ENCODE data around the gene CORO6.

Gene CORO6

DNA sequence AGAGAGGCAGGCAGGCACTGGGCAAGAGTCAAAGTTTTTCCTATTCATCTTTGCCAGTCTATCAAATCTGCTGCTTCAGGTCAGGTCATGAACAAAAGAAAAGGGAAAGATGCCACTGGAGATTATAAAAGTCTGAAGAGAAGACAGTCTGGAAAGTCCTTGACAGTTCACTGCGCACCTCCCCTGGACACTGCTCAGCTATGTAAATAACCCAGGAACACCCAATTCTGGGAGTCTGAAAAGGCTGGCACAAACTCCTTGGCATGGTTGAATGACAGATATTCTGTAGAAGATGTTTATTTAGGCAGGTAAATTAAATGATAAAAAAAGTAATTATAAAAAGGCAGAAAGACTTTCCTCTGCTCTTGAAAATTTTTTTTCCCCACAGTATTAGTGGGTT lies 5.2 kb upstream of the CORO6 start:
- no peak overlapping the region for H2AFZ ChIP-seq (ENCODE audit: low read length)
- H3K9me3 ChIP-seq (ENCODE audit: insufficient read depth, low read depth, low read length), result no peaks in the 10 kb centered on the region
- H3K36me3 ChIP-seq (ENCODE audit: insufficient read depth, low read length), result peaks cover 27% of the 10 kb centered on the region; the same call in 1 of the 2 replicates

DNA sequence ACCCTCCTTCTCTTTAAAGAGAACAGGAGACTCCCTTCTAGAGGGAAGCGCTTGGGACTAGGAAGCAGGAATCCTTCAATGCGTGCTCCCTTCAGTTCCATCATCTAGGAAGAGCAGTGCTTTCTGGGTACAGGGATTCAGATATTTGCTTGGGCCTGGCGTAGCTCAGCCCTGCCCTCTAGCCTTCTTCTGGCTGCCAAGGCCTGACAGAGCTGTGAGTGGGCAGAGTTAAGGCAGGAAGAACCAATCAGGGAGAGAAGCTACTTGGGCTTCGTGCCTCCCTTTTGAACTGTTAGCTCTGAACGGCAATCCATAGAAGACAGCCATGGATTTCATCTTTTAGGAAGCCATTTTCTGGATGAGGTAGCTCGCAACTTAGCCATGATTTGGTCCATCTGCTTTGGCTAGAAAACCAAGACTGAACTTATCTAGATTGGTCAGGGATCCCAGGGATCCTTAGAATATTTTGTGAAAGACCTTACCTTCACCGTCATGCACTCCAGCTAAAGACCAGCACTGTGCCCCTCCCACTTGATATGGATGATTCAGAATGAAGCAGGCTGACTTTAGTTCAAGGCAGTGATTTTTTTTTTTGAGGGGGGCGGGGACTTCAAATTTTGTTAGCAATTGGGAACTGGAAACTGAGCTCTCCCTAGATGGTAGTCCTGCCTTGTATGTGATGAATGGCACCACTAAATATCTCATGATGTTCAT lies 2.5 kb upstream of the CORO6 start:
- H3K9me3 ChIP-seq (ENCODE audit: insufficient read depth, low read depth, low read length), result no peaks in the 10 kb centered on the region
- peaks cover 4% of the 10 kb centered on the region for H3K4me1 ChIP-seq (ENCODE audit: insufficient read depth, low read length, poor library complexity, severe bottlenecking)
- H4K20me1 ChIP-seq (ENCODE audit: insufficient read depth, low read length, poor library complexity, severe bottlenecking), result no peaks in the 10 kb centered on the region
- H3K4me3 ChIP-seq (ENCODE audit: low read length, poor library complexity, severe bottlenecking), result no peak overlapping the region
- no peak overlapping the region for H3K9ac ChIP-seq (ENCODE audit: low read depth, low read length, poor library complexity, severe bottlenecking)
- H3K27me3 ChIP-seq (ENCODE audit: insufficient read depth, low read length, poor library complexity, severe bottlenecking), result no peaks in the 10 kb centered on the region
- TF ChIP-seq, protein P1, sequence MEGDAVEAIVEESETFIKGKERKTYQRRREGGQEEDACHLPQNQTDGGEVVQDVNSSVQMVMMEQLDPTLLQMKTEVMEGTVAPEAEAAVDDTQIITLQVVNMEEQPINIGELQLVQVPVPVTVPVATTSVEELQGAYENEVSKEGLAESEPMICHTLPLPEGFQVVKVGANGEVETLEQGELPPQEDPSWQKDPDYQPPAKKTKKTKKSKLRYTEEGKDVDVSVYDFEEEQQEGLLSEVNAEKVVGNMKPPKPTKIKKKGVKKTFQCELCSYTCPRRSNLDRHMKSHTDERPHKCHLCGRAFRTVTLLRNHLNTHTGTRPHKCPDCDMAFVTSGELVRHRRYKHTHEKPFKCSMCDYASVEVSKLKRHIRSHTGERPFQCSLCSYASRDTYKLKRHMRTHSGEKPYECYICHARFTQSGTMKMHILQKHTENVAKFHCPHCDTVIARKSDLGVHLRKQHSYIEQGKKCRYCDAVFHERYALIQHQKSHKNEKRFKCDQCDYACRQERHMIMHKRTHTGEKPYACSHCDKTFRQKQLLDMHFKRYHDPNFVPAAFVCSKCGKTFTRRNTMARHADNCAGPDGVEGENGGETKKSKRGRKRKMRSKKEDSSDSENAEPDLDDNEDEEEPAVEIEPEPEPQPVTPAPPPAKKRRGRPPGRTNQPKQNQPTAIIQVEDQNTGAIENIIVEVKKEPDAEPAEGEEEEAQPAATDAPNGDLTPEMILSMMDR (conservative IDR thresholded peaks at IDR 0.05; ENCODE audit: low read length), result no peak
- no peak for TF ChIP-seq EZH2phosphoT487 (IDR thresholded peaks at IDR 0.05; ENCODE audit: borderline replicate concordance)
- H3K4me2 ChIP-seq (ENCODE audit: low read depth, low read length, poor library complexity, severe bottlenecking), result no peak overlapping the region
- no peaks in the 10 kb centered on the region for H3K79me2 ChIP-seq (ENCODE audit: insufficient read depth, low read length)
- H3F3A ChIP-seq (ENCODE audit: low read depth), result no peaks in the 10 kb centered on the region
- H2AFZ ChIP-seq (ENCODE audit: low read length), result no peak overlapping the region
- H3K36me3 ChIP-seq (ENCODE audit: insufficient read depth, low read length), result peaks cover 4% of the 10 kb centered on the region; the same call in 1 of the 2 replicates
- no peaks in the 10 kb centered on the region for H3K9me2 ChIP-seq (replicated peaks; ENCODE audit: low read depth, low read length)

More for the DNA sequence above, 5.2 kb upstream of the CORO6 start:
- Histone ChIP-seq H3K79me2 (ENCODE audit: insufficient read depth, low read length) (no peaks in the 10 kb centered on the region), H3K4me2 (ENCODE audit: low read depth, low read length, poor library complexity, severe bottlenecking) (no peak overlapping the region), H3K9ac (ENCODE audit: low read depth, low read length, poor library complexity, severe bottlenecking) (no peak overlapping the region), H4K20me1 (ENCODE audit: insufficient read depth, low read length, poor library complexity, severe bottlenecking) (no peaks in the 10 kb centered on the region), H3K4me1 (ENCODE audit: insufficient read depth, low read length, poor library complexity, severe bottlenecking) (peaks cover 4% of the 10 kb centered on the region), H3K27me3 (ENCODE audit: insufficient read depth, low read length, poor library complexity, severe bottlenecking) (no peaks in the 10 kb centered on the region), H3F3A (ENCODE audit: low read depth) (no peaks in the 10 kb centered on the region), H3K4me3 (ENCODE audit: low read length, poor library complexity, severe bottlenecking) (no peak overlapping the region), H3K9me2 (replicated peaks; ENCODE audit: low read depth, low read length) (no peaks in the 10 kb centered on the region)
- no peak for TF ChIP-seq EZH2phosphoT487 (IDR thresholded peaks at IDR 0.05; ENCODE audit: borderline replicate concordance)
- TF ChIP-seq, protein P1 (conservative IDR thresholded peaks at IDR 0.05; ENCODE audit: low read length), result no peak

DNA sequence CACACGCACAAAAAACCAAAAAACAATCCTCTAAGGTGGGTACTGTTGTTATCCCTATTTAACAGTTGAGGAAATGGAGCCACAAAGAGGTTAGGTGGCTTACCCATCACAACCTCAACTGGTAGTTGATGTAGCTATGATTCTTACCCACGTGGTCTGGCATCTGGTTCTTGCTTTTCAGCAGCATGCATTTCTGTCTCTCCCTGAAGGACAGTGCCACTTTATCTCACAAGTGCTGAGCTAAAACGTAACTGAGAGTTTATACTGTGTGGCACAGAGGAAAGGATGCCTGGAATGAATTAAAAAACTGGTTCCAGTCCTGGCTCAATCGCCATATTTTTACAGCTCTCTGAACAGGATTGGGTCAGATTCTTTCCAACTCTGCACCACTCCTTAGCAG lies 1.9 kb upstream of the CORO6 start:
- Histone ChIP-seq H3K9me2 (replicated peaks; ENCODE audit: low read depth, low read length) (no peaks in the 10 kb centered on the region), H3K27me3 (ENCODE audit: insufficient read depth, low read length, poor library complexity, severe bottlenecking) (no peaks in the 10 kb centered on the region), H2AFZ (ENCODE audit: low read length) (no peak overlapping the region), H3K9ac (ENCODE audit: low read depth, low read length, poor library complexity, severe bottlenecking) (no peak overlapping the region), H3F3A (ENCODE audit: low read depth) (no peaks in the 10 kb centered on the region), H3K9me3 (ENCODE audit: insufficient read depth, low read depth, low read length) (no peaks in the 10 kb centered on the region), H4K20me1 (ENCODE audit: insufficient read depth, low read length, poor library complexity, severe bottlenecking) (no peaks in the 10 kb centered on the region), H3K36me3 (ENCODE audit: insufficient read depth, low read length) (peaks cover 4% of the 10 kb centered on the region; the same call in 1 of the 2 replicates), H3K4me2 (ENCODE audit: low read depth, low read length, poor library complexity, severe bottlenecking) (no peak overlapping the region), H3K4me1 (ENCODE audit: insufficient read depth, low read length, poor library complexity, severe bottlenecking) (peaks cover 4% of the 10 kb centered on the region), H3K79me2 (ENCODE audit: insufficient read depth, low read length) (no peaks in the 10 kb centered on the region), H3K4me3 (ENCODE audit: low read length, poor library complexity, severe bottlenecking) (no peak overlapping the region)
- TF ChIP-seq, protein P1 (conservative IDR thresholded peaks at IDR 0.05; ENCODE audit: low read length), result no peak
- TF ChIP-seq EZH2phosphoT487 (IDR thresholded peaks at IDR 0.05; ENCODE audit: borderline replicate concordance), result no peak

All from Loucy (cell line).